ENCODE results near the gene DSCAM.

DNA sequence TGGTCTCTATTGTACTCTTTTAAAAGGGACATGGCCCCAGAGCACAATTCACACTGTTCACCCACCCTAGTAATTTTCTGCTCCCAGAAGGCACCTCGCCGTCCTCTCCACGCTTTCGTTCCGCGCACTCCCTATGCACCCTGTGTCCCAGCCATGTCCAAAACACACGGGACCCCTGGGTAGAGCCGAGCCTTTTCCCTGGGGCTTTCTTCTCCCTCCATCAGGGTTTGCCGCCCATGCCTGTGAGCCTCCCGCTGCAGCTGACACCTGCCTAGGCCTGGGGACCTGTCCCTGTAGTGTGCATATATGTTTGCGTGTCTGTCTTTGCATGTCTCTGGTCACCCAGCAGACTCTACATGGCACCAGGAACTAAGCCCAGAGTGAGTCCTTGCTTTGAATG lies 677.0 kb downstream of the DSCAM start:
- TF ChIP-seq POLR2A (IDR thresholded peaks at IDR 0.05) = no peak
- TF ChIP-seq, protein P1, sequence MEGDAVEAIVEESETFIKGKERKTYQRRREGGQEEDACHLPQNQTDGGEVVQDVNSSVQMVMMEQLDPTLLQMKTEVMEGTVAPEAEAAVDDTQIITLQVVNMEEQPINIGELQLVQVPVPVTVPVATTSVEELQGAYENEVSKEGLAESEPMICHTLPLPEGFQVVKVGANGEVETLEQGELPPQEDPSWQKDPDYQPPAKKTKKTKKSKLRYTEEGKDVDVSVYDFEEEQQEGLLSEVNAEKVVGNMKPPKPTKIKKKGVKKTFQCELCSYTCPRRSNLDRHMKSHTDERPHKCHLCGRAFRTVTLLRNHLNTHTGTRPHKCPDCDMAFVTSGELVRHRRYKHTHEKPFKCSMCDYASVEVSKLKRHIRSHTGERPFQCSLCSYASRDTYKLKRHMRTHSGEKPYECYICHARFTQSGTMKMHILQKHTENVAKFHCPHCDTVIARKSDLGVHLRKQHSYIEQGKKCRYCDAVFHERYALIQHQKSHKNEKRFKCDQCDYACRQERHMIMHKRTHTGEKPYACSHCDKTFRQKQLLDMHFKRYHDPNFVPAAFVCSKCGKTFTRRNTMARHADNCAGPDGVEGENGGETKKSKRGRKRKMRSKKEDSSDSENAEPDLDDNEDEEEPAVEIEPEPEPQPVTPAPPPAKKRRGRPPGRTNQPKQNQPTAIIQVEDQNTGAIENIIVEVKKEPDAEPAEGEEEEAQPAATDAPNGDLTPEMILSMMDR (IDR thresholded peaks at IDR 0.05) = no peak

Data from vagina (tissue), 2 donors.